CD4-positive, alpha-beta T cell treated with Interleukin-17A for 4 hours (primary cell): ENCODE results near the gene LARP1.
"Not testable (repeated sequence)": the region's sequence is repeated elsewhere in the genome, so short reads cannot be mapped to it uniquely, and the experiment has no call there.

Source experiments
- DNase-seq: peaks from one replicate; pipeline ENCODE4 v3.0.0-alpha.2; 2020; ENCODE audit warnings: mixed read lengths

The LARP1 gene

GRCh38 chr5:154794525-154795234 lies 39.5 kb downstream of the LARP1 start:
- DNase-seq: no peak

GRCh38 chr5:154795235-154795596 lies 40.0 kb downstream of the LARP1 start:
- DNase-seq: no peak

GRCh38 chr5:154797762-154798161 lies 42.6 kb downstream of the LARP1 start:
- no peak for DNase-seq

- no peak for DNase-seq
Measured at GRCh38 chr5:154800582-154800981, 45.4 kb downstream of the LARP1 start.

GRCh38 chr5:154801083-154801482 lies 45.9 kb downstream of the LARP1 start:
- no peak for DNase-seq

- no peak for DNase-seq
Measured at GRCh38 chr5:154802050-154802449, 46.9 kb downstream of the LARP1 start.

- no peak for DNase-seq
Measured at GRCh38 chr5:154806176-154806575, 51.0 kb downstream of the LARP1 start.

GRCh38 chr5:154811239-154811638 lies 56.1 kb downstream of the LARP1 start:
- DNase-seq: no peak

GRCh38 chr5:154811653-154812465 lies 56.7 kb downstream of the LARP1 start:
- DNase-seq: peak; percentile 78

GRCh38 chr5:154813158-154813557 lies 58.0 kb downstream of the LARP1 start:
- DNase-seq: no peak

- peak; percentile 68 for DNase-seq
Measured at GRCh38 chr5:154813736-154814135, 58.6 kb downstream of the LARP1 start.

- no peak for DNase-seq
Measured at GRCh38 chr5:154815025-154815424, 59.8 kb downstream of the LARP1 start.

GRCh38 chr5:154815684-154816247 lies 60.6 kb downstream of the LARP1 start:
- no peak for DNase-seq

- DNase-seq: no peak
Measured at GRCh38 chr5:154816891-154817492, 61.8 kb downstream of the LARP1 start.

GRCh38 chr5:154817815-154818214 lies 62.6 kb downstream of the LARP1 start:
- no peak for DNase-seq

- DNase-seq: no peak
Measured at GRCh38 chr5:154818471-154819116, 63.4 kb downstream of the LARP1 start.

GRCh38 chr5:154819546-154819945 lies 64.4 kb downstream of the LARP1 start:
- DNase-seq: no peak

GRCh38 chr5:154820383-154820782 lies 65.2 kb downstream of the LARP1 start:
- DNase-seq: no peak

- not testable (repeated sequence) for DNase-seq
Measured at GRCh38 chr5:154822896-154823295, 67.7 kb downstream of the LARP1 start.

GRCh38 chr5:154823605-154824004 lies 68.4 kb downstream of the LARP1 start:
- DNase-seq: no peak

- DNase-seq: no peak
Measured at GRCh38 chr5:154824070-154824469, 68.9 kb downstream of the LARP1 start.

- DNase-seq: no peak
Measured at GRCh38 chr5:154829181-154829588, 74.0 kb downstream of the LARP1 start.

- DNase-seq: peak; percentile 69
Measured at GRCh38 chr5:154829589-154830218, 74.5 kb downstream of the LARP1 start.
